K562 (cell line): ENCODE measurements around the gene NRF1.

Source experiments
- ATF7 ChIP-seq: fragments of 450-650 bp; IDR thresholded peaks from 2 replicates; pipeline ENCODE4 v1.7.1; 2014; ENCODE audit warnings: mild to moderate bottlenecking, moderate library complexity
- BMI1 ChIP-seq: fragments of 150-350 bp; IDR thresholded peaks from 2 replicates; pipeline ENCODE4 v1.6.1; 2014; ENCODE audit warnings: low read length
- CEBPG ChIP-seq, 3 experiments: fragments of 200-800 bp in 1 of 3; sonication (Bioruptor generic) in 1 of 3; sonication (generic) in 1 of 3; formaldehyde crosslinking in 1 of 3; IDR thresholded peaks in 2 of 3; conservative IDR thresholded peaks in 1 of 3; 2 replicates each; pipeline versions ENCODE4 v1.6.1 to v1.8.0; 2016 to 2022; ENCODE audit warnings: missing compliant biosample characterization in 2 of 3, missing genetic modification characterization in 2 of 3, mild to moderate bottlenecking in 1 of 3, missing genetic modification reagents in 1 of 3
- CTCF ChIP-seq, 3 experiments: IDR thresholded peaks in 2 of 3; conservative IDR thresholded peaks in 1 of 3; 2 replicates each; pipeline ENCODE4 v1.5.1; 2011 to 2012; ENCODE audit warnings: low read length in 3 of 3, mild to moderate bottlenecking in 3 of 3, control low read depth in 2 of 3, improper control_type of control experiment in 1 of 3, inconsistent platforms in 1 of 3, low read depth in 1 of 3, mixed read lengths in 1 of 3, moderate library complexity in 1 of 3; ENCODE audit not compliant: insufficient read depth in 2 of 3
- MYBL2 ChIP-seq, 2 experiments: fragments of 450-650 bp in 1 of 2; sonication (generic) in 1 of 2; formaldehyde crosslinking in 1 of 2; IDR thresholded peaks; 2 replicates each; pipeline versions ENCODE4 v1.6.1 to v1.8.1; 2017 to 2022; ENCODE audit warnings: borderline replicate concordance in 1 of 2, inconsistent platforms in 1 of 2, low read depth in 1 of 2, mild to moderate bottlenecking in 1 of 2, missing genetic modification reagents in 1 of 2, moderate library complexity in 1 of 2
- NBN ChIP-seq: fragments of 450-650 bp; IDR thresholded peaks from 2 replicates; pipeline ENCODE4 v1.6.1; 2016; ENCODE audit warnings: low read depth, mild to moderate bottlenecking
- PHF8 ChIP-seq: fragments of 200-600 bp; sonication (generic); IDR thresholded peaks from 2 replicates; pipeline ENCODE4 v1.6.1; 2012; ENCODE audit warnings: mixed run types, mild to moderate bottlenecking, inconsistent platforms, low read length, moderate library complexity, borderline replicate concordance
- SMARCA4 ChIP-seq: fragments of 450-650 bp; IDR thresholded peaks from 2 replicates; pipeline ENCODE4 v1.6.1; 2016
- TF ChIP-seq, protein P1 (sequence below): fragments of 250-450 bp; sonication (Bioruptor Pico); IDR thresholded peaks from 2 replicates; pipeline ENCODE4 v1.8.0; 2022; ENCODE audit warnings: inconsistent platforms
- TF ChIP-seq, protein P2 (sequence below): IDR thresholded peaks from 2 replicates; pipeline ENCODE4 v1.6.1; 2011; ENCODE audit not compliant: insufficient read length; ENCODE audit errors: extremely low read depth

GRCh38 chr7:129646369-129647021 is 35.0 kb downstream of the NRF1 start:
- TF ChIP-seq MYBL2 (IDR thresholded peaks at IDR 0.05; ENCODE audit: low read depth) (no peak), MYBL2 (CRISPR knock-in tag; IDR thresholded peaks at IDR 0.05; ENCODE audit: borderline replicate concordance) (no peak), SMARCA4 (no peak), CTCF (IDR thresholded peaks at IDR 0.05 in 2 of 3, conservative IDR thresholded peaks at IDR 0.05 in 1 of 3; ENCODE audit: insufficient read depth in 2 of 3, low read depth in 1 of 3, low read length in 3 of 3) (no peak), CEBPG (CRISPR knock-in tag; IDR thresholded peaks at IDR 0.05) (no peak), CEBPG (tag; conservative IDR thresholded peaks at IDR 0.05 in 1 of 2, IDR thresholded peaks at IDR 0.05 in 1 of 2) (no peak), PHF8 (no peak), ATF7 (no peak), BMI1 (no peak), NBN (no peak)
- TF ChIP-seq, protein P1, sequence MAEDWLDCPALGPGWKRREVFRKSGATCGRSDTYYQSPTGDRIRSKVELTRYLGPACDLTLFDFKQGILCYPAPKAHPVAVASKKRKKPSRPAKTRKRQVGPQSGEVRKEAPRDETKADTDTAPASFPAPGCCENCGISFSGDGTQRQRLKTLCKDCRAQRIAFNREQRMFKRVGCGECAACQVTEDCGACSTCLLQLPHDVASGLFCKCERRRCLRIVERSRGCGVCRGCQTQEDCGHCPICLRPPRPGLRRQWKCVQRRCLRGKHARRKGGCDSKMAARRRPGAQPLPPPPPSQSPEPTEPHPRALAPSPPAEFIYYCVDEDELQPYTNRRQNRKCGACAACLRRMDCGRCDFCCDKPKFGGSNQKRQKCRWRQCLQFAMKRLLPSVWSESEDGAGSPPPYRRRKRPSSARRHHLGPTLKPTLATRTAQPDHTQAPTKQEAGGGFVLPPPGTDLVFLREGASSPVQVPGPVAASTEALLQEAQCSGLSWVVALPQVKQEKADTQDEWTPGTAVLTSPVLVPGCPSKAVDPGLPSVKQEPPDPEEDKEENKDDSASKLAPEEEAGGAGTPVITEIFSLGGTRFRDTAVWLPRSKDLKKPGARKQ (CRISPR knock-in tag), result no peak
- TF ChIP-seq, protein P2, sequence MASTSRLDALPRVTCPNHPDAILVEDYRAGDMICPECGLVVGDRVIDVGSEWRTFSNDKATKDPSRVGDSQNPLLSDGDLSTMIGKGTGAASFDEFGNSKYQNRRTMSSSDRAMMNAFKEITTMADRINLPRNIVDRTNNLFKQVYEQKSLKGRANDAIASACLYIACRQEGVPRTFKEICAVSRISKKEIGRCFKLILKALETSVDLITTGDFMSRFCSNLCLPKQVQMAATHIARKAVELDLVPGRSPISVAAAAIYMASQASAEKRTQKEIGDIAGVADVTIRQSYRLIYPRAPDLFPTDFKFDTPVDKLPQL, result no peak
